NCI-H510A treated with DMSO at 0.1 percent for 48 hours (cell line): Measurements from ENCODE around the gene GALT.
"Not testable (repeated sequence)": the region's sequence is repeated elsewhere in the genome, so short reads cannot be mapped to it uniquely, and the experiment has no call there.

Experiments used
- DNase-seq: peaks from one replicate; lab custom pipeline; 2025; lab: John Stamatoyannopoulos, UW

Gene GALT

GRCh38 chr9:34627716-34628655 lies 18.5 kb upstream of the GALT start:
- no peak for DNase-seq

DNA sequence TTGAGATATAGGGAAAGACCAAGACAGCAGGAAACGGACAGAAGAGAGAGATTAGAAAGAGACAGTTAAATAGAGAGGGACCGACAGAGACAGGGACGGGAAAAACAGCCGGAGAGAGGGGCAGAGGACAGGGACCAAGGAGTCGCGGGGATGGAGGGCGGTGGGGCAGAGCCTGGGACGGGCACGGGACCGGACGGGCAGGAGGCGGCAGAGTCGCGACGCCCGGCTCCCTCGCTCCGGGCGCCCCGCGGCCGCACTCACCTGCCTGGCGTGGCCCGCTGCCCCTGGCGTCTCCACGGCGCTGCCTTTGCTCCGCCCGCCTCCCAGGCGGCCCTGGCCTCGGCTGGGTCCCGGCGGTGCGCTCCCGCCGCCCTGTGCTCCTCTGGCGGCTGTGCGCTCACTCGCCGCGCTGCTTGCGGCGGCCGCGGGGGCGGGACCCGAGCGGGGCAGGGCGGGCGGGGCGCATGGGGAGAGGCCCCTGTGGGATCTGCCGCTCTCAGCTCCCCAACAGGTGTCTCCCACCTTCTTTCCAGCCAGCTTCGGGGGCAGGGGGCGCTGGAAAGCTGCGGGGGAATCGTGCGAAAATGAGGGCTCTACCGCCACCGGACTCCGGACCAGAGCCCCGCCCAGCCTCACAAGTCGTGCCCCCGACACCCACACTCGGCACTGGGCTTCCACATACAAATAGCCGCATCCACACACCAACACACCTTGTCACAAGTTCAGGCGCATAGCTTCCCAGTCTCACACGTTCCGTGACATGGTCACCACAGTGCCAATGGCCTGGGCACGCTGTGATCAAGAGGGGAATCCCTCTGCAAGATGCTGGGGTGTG lies 17.6 kb upstream of the GALT start, which contains the start of gene ARID3C:
TSS of gene ARID3C (minus strand) at position 411 of the 835 bp plus-strand sequence. CDS start 1,052 bp downstream, outside the sequence.
- peak; percentile 9 for DNase-seq

DNA sequence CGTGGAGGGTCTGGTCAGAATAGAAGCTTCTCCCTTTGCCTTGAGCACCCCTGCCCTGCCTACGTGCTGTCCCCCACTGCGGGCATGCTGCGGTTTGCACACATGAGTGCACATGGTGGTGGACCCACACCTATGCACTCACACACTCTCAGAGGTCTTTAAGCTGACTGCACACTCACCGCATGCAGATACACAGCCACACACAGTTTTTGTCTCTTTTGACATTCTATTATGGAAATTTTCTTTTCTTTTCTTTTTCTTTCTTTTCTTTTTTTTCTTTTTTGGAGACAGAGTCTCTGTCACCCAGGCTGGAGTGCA lies 17.0 kb upstream of the GALT start:
- no peak for DNase-seq

GRCh38 chr9:34630402-34631154 lies 15.9 kb upstream of the GALT start:
- no peak for DNase-seq

GRCh38 chr9:34633166-34633565 lies 13.3 kb upstream of the GALT start:
- no peak for DNase-seq

DNA sequence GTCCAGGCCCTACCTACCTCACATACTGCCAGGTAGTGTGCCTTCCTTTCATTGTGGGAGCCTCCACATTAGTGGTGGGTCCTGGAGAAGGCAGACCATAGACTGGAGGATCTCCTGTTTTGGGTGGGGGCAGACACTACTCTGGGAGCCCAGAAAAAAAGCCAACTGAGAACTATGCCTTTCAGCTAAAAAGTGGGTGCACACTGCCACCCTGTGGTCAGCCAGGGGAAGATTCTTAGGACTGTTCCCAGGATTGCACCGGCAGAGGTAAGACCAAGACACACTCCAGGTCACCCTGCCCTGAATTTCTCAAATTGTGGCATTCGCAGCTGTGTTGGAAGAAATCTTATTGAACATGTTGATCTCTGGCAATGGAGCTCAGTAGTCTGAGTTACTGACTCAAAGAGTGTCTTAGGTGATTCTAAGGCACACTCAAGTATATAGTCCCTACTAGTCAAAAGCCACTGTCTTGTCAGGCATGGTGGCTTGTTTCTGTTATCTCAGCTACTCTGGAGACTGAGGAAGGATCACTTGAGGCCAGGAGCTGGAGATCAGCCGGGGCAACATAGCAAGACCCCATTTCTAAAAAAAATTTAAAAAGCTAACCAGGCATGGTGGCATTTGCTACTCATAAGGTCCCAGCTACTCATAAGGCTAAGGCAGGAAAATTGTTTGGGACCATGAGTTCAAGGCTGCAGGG lies 12.5 kb upstream of the GALT start:
- DNase-seq, result peak; percentile 39

DNA sequence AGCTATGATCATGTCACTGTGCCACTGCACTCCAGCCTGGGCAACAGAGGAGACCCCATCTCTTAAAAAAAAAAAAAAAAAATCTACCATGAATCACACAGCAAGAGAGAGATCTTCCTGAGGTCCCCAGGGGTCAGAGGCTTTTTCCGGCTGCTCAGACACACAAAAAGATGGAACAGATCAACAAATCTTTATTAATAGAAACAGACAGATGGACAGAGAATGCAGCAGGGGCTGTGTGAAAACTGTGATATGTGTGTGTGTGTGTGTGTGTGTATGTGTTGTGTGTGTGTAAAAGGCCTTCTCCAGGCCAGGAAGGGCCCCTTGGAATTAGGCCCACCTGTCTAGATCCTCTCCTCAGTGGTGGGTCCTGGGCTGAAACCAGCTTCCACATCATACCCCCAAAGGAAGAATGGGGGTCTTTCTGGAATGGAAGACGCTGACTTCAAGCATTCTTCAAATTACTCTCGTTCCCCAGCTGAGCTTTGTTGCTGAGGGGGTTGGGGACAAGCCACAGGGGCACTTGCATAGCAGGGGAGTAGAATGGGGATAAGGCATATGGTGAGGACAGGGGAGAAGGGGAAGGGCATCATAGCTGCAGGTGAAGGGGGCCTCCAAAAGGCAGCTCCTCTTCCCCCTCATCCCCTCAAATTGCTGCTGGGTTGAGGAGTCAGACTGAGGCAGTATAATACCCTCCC lies 11.8 kb upstream of the GALT start:
- no peak for DNase-seq

DNA sequence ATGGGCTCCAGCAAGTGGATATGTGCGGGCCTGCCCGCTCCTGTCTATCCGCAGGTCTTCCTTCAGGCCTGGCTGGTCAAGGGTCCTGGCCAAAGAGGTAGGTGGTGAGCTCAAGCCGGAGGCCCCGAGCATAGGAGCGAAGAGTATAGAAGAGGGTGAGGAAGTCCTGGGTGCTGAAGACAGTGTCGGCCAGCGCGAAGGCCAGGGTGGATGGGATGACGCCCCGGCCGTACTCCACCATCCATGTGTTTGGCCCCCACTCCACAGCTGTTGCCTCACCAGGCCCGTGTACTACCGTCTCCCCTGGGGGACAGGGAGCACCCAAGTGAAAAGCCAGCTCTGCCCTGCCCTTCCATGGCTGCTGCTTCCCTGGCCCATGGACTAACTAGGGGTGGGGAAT lies 10.9 kb upstream of the GALT start:
- no peak for DNase-seq

- no peak for DNase-seq
Measured at GRCh38 chr9:34636791-34637355, 9.6 kb upstream of the GALT start.

GRCh38 chr9:34637356-34638137 lies 8.9 kb upstream of the GALT start, which contains the start of gene SIGMAR1:
Gene SIGMAR1, minus strand, starts transcription at chr9:34637787. Its CDS starts 90 bp downstream, at chr9:34637697.
- peak; percentile 72 for DNase-seq

- DNase-seq, result no peak
Measured at GRCh38 chr9:34638138-34638445, 8.4 kb upstream of the GALT start.

DNA sequence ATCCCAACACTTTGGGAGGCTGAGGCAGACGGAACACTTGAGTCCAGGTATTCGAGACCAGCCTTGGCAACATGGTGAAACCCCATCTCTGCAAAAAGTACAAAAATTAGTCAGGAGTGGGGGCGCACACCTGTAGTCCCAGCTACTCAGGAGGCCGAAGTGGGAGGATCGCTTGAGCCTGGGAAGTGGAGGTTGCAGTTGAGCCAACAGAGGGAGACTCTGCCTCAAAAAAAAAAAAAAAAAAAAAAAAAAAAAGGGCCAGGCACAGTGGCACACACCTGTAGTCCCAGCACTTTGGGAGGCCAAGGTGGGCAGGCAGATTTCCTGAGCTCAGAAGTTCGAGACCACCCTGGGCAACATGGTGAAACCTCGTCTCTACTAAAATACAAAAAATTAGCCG lies 7.2 kb upstream of the GALT start:
- not testable (repeated sequence) for DNase-seq

DNA sequence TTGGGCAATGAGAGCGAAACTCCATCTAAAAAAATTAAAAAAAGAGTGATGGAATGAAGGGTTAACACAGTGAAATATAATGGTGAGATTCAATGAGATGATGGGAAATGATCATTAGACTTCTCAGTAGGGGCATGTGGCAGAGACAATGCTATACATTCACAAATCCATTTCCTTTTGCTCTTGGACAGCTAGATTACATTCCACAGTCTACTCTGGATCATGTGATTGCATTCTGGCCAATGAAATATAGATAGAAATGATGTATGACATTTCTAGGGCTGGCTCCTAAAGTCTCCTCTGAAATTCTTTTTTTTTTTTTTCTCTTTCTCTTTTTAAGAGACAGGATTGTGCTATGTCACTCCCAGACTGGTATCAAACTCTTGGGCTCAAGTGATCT lies 3.8 kb upstream of the GALT start:
- DNase-seq, result no peak

DNA sequence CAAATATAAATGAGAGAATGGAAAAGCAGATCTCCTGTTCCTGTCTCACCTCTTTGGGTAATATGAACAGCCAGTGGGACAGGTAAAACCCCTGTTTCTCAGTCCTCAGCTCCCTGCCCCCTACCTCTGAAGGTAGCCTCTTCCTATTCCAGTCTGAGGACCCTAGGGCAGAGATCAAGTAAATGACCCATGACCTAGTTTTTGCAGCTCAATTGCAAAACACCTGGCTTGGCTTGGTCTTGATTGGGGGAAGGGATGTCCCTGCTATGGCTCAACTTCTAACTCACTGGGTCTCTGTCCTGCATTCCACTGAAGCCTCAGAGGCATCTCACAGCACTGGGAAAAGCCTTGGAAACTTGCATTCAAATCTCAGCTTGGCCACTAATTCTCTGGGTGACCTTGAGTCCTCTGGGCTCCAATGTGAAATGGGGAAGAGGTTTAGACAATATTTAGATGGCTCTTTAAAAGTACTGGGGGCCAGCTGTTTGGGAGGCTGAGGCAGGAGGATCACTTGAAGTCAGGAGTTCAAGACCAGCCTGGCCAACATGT lies 1.6 kb upstream of the GALT start:
- DNase-seq, result no peak

GRCh38 chr9:34647084-34647403 lies 569 bp downstream of the GALT start:
- DNase-seq, result no peak

- DNase-seq, result no peak
Measured at GRCh38 chr9:34647651-34648050, 1.2 kb downstream of the GALT start.

GRCh38 chr9:34648673-34649072 lies 2.2 kb downstream of the GALT start:
- DNase-seq, result no peak

- DNase-seq, result no peak
Measured at GRCh38 chr9:34650816-34651215, 4.3 kb downstream of the GALT start.

DNA sequence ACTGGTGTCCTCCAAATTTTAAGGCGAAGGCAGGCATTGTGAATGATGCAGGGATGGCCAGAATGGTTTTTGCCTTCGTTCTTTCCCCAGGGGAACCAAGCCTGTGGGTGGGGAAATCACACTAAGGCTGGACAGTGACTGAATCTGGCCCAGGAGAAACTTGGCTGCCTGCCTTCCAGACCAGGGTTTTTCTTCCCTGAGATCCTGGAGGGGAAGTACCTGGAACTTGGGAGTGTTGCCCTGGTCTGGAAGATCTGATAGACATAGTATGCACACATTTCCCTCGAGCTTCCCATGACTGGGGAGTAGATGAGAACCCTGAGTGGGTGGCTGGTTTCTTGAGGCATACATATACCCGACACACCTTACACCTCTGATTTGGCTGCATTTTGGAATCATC lies 4.8 kb downstream of the GALT start:
- DNase-seq, result no peak
